Measurements from ENCODE around the gene PLA2G4E. TPM values are rescaled to one million over a fixed set of nuclear protein-coding genes. Genes with fewer than 3 reads are reported as not detected.
A peak's percentile ranks its signal among the peaks of the same experiment; 100 is the strongest.

Gene PLA2G4E
- total RNA-seq, 4 donors from 2014 or later = 1.1 to 89.5 (median 9.2) TPM

- Histone ChIP-seq H3K9me3 (no peaks in the 10 kb centered on the region), H3K27ac (no peak overlapping the region), H3K36me3 (peaks cover 0 to 49% (median 6%) of the 10 kb centered on the region in 3 donors), H3K27me3 (no peaks in the 10 kb centered on the region), H3K4me1 (peaks cover 0 to 87% (median 22%) of the 10 kb centered on the region in 3 donors), H3K4me3 (no peak overlapping the region)
- DNase-seq = no peak
- intact Hi-C loops (cut with DNase I) = no loop called here
- TF ChIP-seq, protein P1, sequence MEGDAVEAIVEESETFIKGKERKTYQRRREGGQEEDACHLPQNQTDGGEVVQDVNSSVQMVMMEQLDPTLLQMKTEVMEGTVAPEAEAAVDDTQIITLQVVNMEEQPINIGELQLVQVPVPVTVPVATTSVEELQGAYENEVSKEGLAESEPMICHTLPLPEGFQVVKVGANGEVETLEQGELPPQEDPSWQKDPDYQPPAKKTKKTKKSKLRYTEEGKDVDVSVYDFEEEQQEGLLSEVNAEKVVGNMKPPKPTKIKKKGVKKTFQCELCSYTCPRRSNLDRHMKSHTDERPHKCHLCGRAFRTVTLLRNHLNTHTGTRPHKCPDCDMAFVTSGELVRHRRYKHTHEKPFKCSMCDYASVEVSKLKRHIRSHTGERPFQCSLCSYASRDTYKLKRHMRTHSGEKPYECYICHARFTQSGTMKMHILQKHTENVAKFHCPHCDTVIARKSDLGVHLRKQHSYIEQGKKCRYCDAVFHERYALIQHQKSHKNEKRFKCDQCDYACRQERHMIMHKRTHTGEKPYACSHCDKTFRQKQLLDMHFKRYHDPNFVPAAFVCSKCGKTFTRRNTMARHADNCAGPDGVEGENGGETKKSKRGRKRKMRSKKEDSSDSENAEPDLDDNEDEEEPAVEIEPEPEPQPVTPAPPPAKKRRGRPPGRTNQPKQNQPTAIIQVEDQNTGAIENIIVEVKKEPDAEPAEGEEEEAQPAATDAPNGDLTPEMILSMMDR (IDR thresholded peaks at IDR 0.05) = no peak
- TF ChIP-seq POLR2A (IDR thresholded peaks at IDR 0.05) = no peak
- WGBS, 2 donors = 88 to 93% methylated on average over 3 of the region's 3 CpGs
Observed at GRCh38 chr15:41948490-41948889, 72.4 kb downstream of the PLA2G4E start.

- intact Hi-C loops (cut with DNase I) = no loop called here
- H3K36me3 ChIP-seq = peaks cover 0 to 46% (median 0%) of the 10 kb centered on the region in 3 donors
- no peaks in the 10 kb centered on the region for H3K27me3 ChIP-seq
- H3K9me3 ChIP-seq = no peaks in the 10 kb centered on the region
- H3K27ac ChIP-seq = peak overlapping the region in 3 of 4 donors; percentile 8 to 47 (median 38)
- no peak for TF ChIP-seq POLR2A (IDR thresholded peaks at IDR 0.05)
- TF ChIP-seq, protein P1 (IDR thresholded peaks at IDR 0.05) = no peak
- peaks cover 0 to 97% (median 27%) of the 10 kb centered on the region in 3 donors for H3K4me1 ChIP-seq
- DNase-seq = no peak
- H3K4me3 ChIP-seq = no peak overlapping the region
- WGBS, 2 donors = 42 to 62% methylated on average over 2 of the region's 2 CpGs
Observed at GRCh38 chr15:41946970-41947369, 73.9 kb downstream of the PLA2G4E start.

DNA sequence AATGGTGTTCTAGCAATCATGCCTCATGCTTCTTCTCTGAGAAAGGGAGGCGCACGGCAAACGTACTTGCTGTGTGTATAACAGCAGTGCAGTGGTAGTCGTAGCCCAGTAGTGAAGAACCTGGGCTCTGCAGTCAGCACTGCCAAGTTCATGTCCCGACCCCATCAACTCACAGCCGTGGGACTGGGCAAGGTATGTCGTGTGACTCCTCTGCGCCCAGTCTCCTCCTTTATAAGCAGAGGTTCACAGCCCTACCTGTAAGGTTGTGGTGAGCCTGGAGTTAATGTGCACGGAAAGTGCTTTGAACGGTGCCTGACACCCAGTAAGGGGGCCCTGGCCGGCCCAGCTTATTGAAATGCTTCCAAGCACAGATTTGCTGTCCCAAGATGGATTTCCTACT lies 75.1 kb downstream of the PLA2G4E start:
- no peak for DNase-seq
- Histone ChIP-seq H3K4me3 (no peak overlapping the region), H3K27ac (peak overlapping the region in 1 of 4 donors; percentile 3), H3K27me3 (no peaks in the 10 kb centered on the region), H3K36me3 (peaks cover 0 to 42% (median 0%) of the 10 kb centered on the region in 3 donors), H3K4me1 (peaks cover 0 to 97% (median 33%) of the 10 kb centered on the region in 3 donors), H3K9me3 (no peaks in the 10 kb centered on the region)
- intact Hi-C loops (cut with DNase I) = no loop called here
- WGBS, 2 donors = 59 to 65% methylated on average over 4 to 11 of the region's 11 CpGs
- TF ChIP-seq POLR2A (IDR thresholded peaks at IDR 0.05) = no peak
- TF ChIP-seq, protein P1 (IDR thresholded peaks at IDR 0.05) = no peak

DNA sequence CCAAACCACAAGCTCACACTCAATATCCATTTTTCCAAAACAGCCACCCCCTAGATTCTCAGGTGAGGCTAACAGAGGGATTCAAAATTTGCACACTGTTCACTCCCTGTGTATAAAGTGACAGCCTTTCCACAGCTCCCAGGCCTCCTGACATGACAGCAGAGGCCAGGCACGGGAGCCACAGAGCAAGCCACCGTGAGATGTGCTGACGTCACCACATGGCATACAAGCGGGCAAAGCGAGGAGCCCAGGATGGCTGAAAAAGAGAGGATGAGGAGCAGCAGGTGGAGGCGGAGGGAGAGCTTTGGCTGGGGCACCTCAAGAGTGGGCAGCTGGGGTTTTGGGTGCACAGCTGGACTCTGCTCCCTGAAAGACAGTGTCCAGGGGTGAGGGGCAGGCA lies 75.6 kb downstream of the PLA2G4E start:
- H3K36me3 ChIP-seq = peaks cover 0 to 37% (median 0%) of the 10 kb centered on the region in 3 donors
- no peak for DNase-seq
- intact Hi-C loops (cut with DNase I) = no loop called here
- H3K27ac ChIP-seq = peak overlapping the region in 1 of 4 donors; percentile 73
- TF ChIP-seq, protein P1 (IDR thresholded peaks at IDR 0.05) = no peak
- TF ChIP-seq POLR2A (IDR thresholded peaks at IDR 0.05) = no peak
- WGBS, 2 donors = 93 to 96% methylated on average over 5 to 6 of the region's 6 CpGs
- H3K9me3 ChIP-seq = no peaks in the 10 kb centered on the region
- peaks cover 2 to 97% (median 34%) of the 10 kb centered on the region in 3 donors for H3K4me1 ChIP-seq
- no peak overlapping the region for H3K4me3 ChIP-seq
- no peaks in the 10 kb centered on the region for H3K27me3 ChIP-seq

- no peak for DNase-seq
- no peaks in the 10 kb centered on the region for H3K27me3 ChIP-seq
- H3K4me3 ChIP-seq = no peak overlapping the region
- intact Hi-C loops (cut with DNase I) = no loop called here
- TF ChIP-seq, protein P1 (IDR thresholded peaks at IDR 0.05) = no peak
- no peak for TF ChIP-seq POLR2A (IDR thresholded peaks at IDR 0.05)
- peak overlapping the region in 3 of 4 donors; percentile 41 to 73 (median 54) for H3K27ac ChIP-seq
- 41 to 50% methylated on average over 8 of the region's 8 CpGs for WGBS, 2 donors
- H3K36me3 ChIP-seq = peaks cover 0 to 32% (median 0%) of the 10 kb centered on the region in 3 donors
- H3K4me1 ChIP-seq = peaks cover 5 to 97% (median 39%) of the 10 kb centered on the region in 3 donors
- no peaks in the 10 kb centered on the region for H3K9me3 ChIP-seq
Observed at GRCh38 chr15:41944313-41944940, 76.4 kb downstream of the PLA2G4E start.

All from esophagus squamous epithelium (tissue), 5 donors.